Vagina (tissue), 2 donors: ENCODE results near the gene NHERF1. TPM values are rescaled to one million over a fixed set of nuclear protein-coding genes. Genes with fewer than 3 reads are reported as not detected.

Experiments
- DNase-seq, 2 donors: peaks; one replicate each; pipeline ENCODE4 v3.0.0-alpha.2; 2017; ENCODE audit errors: extremely low spot score in 2 of 2
- H3K27ac ChIP-seq: fragments of 200-600 bp; sonication (generic); one replicate; pipeline ENCODE4 v1.5.1; 2019
- H3K27me3 ChIP-seq: fragments of 200-600 bp; sonication (generic); one replicate; pipeline ENCODE4 v1.5.1; 2019
- H3K36me3 ChIP-seq, 2 donors: fragments of 200-600 bp; sonication (generic); one replicate each; pipeline ENCODE4 v1.5.1; 2017 to 2019
- H3K4me1 ChIP-seq: fragments of 200-600 bp; sonication (generic); one replicate; pipeline ENCODE4 v1.5.1; 2019
- H3K4me3 ChIP-seq, 2 donors: fragments of 200-600 bp; sonication (generic); 1 replicate in 1 of 2; 2 replicates in 1 of 2; pipeline ENCODE4 v1.5.1; 2016 to 2019
- H3K9me3 ChIP-seq: fragments of 200-600 bp; sonication (generic); one replicate; pipeline ENCODE4 v1.5.1; 2019
- POLR2A ChIP-seq, 2 donors: fragments of 450-650 bp; IDR thresholded peaks; one replicate each; pipeline ENCODE4 v1.6.1; 2017; ENCODE audit warnings: antibody characterized with exemption in 2 of 2, mild to moderate bottlenecking in 2 of 2, moderate library complexity in 2 of 2
- POLR2AphosphoS5 ChIP-seq, 2 donors: sonication (generic); formaldehyde crosslinking; IDR thresholded peaks; one replicate each; pipeline ENCODE4 v1.9.0; 2017; ENCODE audit warnings: antibody characterized with exemption in 2 of 2, mild to moderate bottlenecking in 2 of 2, low read depth in 1 of 2; ENCODE audit not compliant: insufficient read depth in 1 of 2
- intact Hi-C: fragments of 100-400 bp; cut with DNase I; formaldehyde crosslinking; loops from one replicate; pipeline ENCODE4 v1.15.1; 2023
- total RNA-seq: library from RNA; depleted of rRNA; stranded (reverse); fragments of >200 nt; gene quantifications from one replicate; pipeline ENCODE4 v1.2.3, GENCODE V29; 2016
- TF ChIP-seq, protein P1 (sequence below), 3 experiments: fragments of 450-650 bp in 2 of 3; fragments of 200-600 bp in 1 of 3; sonication (generic) in 1 of 3; IDR thresholded peaks; one replicate each; pipeline ENCODE4 v1.5.1; 2017 to 2019; ENCODE audit warnings: antibody characterized with exemption in 3 of 3, mild to moderate bottlenecking in 2 of 3, moderate library complexity in 2 of 3

Gene NHERF1
- total RNA-seq, 1 donor from 2014 or later = 57.2 TPM

DNA sequence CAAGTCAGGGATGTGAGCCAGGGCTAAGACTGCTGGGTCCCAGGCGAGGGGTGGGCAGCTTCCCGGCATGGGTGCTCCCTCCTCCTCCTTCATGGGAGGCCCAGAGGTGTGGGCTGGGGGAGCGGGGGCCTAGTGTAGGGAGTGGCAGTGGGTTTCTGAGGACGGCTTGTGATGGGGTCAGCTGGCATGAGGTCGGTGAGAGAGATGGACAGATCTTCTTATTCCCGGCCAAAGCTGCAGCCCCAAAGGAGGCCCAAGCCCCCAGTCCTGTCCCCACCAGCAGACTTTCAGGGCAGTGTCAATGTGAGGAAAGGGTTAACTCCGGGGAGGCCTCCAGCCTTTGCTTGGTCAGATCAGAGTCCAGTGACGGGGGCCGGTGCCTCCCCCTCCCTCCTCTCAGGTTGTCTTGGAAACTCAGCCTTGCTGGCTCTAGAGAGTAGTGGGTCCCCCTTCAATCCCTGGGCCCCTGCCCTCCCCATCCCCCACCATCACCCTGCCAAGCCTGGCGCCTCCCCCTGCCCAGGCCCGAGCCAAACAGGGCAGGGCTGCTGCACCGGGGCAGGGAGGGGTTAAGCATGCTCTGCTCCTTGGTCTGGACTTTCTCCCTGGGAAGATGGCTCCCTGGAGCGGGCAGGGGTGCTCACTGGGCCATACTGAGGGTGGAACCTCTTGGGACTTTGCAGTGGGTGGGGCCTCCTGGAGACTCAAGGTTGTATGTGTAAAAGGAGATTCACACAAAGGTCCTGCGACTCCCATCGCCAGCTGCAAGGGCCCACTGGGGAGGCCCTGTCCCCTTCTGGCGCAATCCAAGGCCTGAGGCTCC lies 15.3 kb downstream of the NHERF1 start:
- H3K4me3 ChIP-seq = no peak overlapping the region
- intact Hi-C loops = no loop called here
- no peak for DNase-seq
- no peak for TF ChIP-seq POLR2A (IDR thresholded peaks at IDR 0.05)
- TF ChIP-seq POLR2AphosphoS5 (IDR thresholded peaks at IDR 0.05; ENCODE audit: insufficient read depth in 1 of 2, low read depth in 1 of 2) = no peak
- TF ChIP-seq, protein P1, sequence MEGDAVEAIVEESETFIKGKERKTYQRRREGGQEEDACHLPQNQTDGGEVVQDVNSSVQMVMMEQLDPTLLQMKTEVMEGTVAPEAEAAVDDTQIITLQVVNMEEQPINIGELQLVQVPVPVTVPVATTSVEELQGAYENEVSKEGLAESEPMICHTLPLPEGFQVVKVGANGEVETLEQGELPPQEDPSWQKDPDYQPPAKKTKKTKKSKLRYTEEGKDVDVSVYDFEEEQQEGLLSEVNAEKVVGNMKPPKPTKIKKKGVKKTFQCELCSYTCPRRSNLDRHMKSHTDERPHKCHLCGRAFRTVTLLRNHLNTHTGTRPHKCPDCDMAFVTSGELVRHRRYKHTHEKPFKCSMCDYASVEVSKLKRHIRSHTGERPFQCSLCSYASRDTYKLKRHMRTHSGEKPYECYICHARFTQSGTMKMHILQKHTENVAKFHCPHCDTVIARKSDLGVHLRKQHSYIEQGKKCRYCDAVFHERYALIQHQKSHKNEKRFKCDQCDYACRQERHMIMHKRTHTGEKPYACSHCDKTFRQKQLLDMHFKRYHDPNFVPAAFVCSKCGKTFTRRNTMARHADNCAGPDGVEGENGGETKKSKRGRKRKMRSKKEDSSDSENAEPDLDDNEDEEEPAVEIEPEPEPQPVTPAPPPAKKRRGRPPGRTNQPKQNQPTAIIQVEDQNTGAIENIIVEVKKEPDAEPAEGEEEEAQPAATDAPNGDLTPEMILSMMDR (IDR thresholded peaks at IDR 0.05) = no peak
- peaks cover 83% of the 10 kb centered on the region for H3K4me1 ChIP-seq
- H3K27me3 ChIP-seq = no peaks in the 10 kb centered on the region
- H3K9me3 ChIP-seq = no peaks in the 10 kb centered on the region
- H3K27ac ChIP-seq = peak overlapping the region; percentile 10
- peaks cover 0 to 8% of the 10 kb centered on the region in 2 donors for H3K36me3 ChIP-seq

DNA sequence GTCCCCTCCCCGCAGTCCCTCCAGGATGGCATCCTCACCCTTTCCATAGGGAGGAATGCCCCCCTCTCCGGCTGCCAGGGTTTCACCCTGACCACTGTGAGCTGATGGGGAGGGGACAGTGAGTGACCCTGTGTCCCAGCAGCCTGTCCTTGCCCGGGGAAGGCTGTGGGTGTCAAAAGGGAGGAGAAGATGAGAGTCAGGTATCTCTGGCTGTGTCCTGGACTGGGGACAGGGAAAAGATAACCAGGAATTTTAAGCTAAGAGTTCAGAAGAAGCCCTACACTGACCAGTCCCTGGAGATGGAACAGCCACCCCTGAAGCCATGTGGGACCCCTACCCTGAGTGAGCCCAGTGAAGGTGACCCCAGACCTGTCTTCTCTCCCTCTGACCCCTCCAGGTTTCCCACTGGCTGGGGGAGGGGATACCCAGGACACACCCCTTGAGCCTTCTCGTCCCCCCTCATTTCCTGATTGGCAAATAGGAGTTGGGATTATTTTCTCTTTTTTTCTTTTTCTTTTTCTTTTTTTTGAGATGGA lies 16.4 kb downstream of the NHERF1 start:
- no peak for DNase-seq
- Histone ChIP-seq H3K27me3 (no peaks in the 10 kb centered on the region), H3K27ac (no peak overlapping the region), H3K9me3 (no peaks in the 10 kb centered on the region), H3K4me3 (no peak overlapping the region), H3K4me1 (peaks cover 73% of the 10 kb centered on the region), H3K36me3 (peaks cover 0 to 16% of the 10 kb centered on the region in 2 donors)
- intact Hi-C loops = no loop called here
- TF ChIP-seq, protein P1 (IDR thresholded peaks at IDR 0.05) = no peak
- TF ChIP-seq POLR2A (IDR thresholded peaks at IDR 0.05) (no peak), POLR2AphosphoS5 (IDR thresholded peaks at IDR 0.05; ENCODE audit: insufficient read depth in 1 of 2, low read depth in 1 of 2) (no peak)

DNA sequence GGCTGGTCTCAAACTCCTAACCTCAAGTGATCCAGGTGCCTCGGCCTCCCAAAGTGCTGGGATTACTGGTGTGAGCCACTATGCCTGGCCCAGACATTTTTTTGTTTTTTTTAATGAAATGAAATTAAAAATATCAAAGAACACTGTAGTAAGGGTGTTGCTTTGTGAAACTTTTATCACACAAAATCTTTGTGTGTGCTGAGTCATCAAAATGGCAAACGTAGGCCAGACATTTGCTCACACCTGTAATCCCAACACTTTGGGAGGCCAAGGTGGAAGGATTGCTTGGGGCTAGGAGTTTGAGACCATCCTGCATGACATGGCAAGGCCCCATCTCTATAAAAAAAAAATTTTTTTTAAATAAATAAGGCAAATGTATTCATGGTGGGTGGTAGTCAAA lies 18.0 kb downstream of the NHERF1 start:
- Histone ChIP-seq H3K27me3 (no peaks in the 10 kb centered on the region), H3K36me3 (peaks cover 0 to 25% of the 10 kb centered on the region in 2 donors)
- intact Hi-C loops = no loop called here

DNA sequence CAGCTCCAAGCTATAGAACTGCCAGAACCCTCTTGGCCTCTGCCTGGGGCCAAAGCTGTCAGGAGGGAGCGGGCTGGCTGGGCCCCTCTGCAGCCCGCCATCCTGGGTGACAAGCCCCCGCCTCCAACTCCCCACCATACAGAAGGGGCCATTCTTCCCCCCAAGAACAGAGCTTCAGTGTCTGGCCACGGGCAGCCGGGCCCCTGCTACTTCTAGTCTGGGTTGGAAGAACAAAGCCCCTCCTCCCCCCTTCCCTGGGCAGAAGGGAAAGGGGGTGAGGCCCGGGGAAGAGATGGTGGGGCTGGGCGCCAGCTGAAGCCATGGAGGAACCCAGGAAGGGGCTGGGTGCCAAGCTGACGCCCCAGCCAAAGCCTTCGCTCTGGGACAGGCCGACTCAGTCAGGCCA lies 18.7 kb downstream of the NHERF1 start:
- TF ChIP-seq, protein P1 (IDR thresholded peaks at IDR 0.05) = no peak
- no peak for TF ChIP-seq POLR2AphosphoS5 (IDR thresholded peaks at IDR 0.05; ENCODE audit: insufficient read depth in 1 of 2, low read depth in 1 of 2)
- no peak for TF ChIP-seq POLR2A (IDR thresholded peaks at IDR 0.05)
- Histone ChIP-seq H3K4me1 (peaks cover 58% of the 10 kb centered on the region), H3K27ac (peak overlapping the region; percentile 67)

More for the DNA sequence above, 18.0 kb downstream of the NHERF1 start:
- Histone ChIP-seq H3K4me3 (no peak overlapping the region), H3K4me1 (peaks cover 65% of the 10 kb centered on the region), H3K27ac (peak overlapping the region; percentile 67), H3K9me3 (no peaks in the 10 kb centered on the region)
- DNase-seq = no peak
- TF ChIP-seq POLR2A (IDR thresholded peaks at IDR 0.05) = no peak
- no peak for TF ChIP-seq POLR2AphosphoS5 (IDR thresholded peaks at IDR 0.05; ENCODE audit: insufficient read depth in 1 of 2, low read depth in 1 of 2)

DNA sequence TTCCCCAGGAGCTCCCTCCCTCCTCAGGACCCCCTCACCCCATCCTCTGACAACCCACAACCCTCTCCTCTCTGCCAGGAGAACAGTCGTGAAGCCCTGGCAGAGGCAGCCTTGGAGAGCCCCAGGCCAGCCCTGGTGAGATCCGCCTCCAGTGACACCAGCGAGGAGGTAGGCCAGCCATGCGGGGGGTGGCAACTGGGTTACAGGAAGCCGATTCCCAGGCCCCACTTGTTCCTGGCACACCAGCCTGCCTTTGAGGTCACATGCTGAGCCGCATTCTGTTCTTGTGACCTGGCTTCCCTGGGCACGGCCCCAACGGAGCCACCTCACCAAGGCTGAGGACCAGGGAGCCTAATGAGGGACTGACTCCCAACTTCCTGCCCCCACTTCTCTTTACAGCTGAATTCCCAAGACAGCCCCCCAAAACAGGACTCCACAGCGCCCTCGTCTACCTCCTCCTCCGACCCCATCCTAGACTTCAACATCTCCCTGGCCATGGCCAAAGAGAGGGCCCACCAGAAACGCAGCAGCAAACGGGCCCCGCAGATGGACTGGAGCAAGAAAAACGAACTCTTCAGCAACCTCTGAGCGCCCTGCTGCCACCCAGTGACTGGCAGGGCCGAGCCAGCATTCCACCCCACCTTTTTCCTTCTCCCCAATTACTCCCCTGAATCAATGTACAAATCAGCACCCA lies 19.8 kb downstream of the NHERF1 start:
- DNase-seq = no peak
- intact Hi-C loops = no loop called here
- H3K4me1 ChIP-seq = peaks cover 48% of the 10 kb centered on the region
- peaks cover 0 to 43% of the 10 kb centered on the region in 2 donors for H3K36me3 ChIP-seq
- H3K9me3 ChIP-seq = no peaks in the 10 kb centered on the region
- H3K4me3 ChIP-seq = no peak overlapping the region
- no peaks in the 10 kb centered on the region for H3K27me3 ChIP-seq
- TF ChIP-seq POLR2AphosphoS5 (IDR thresholded peaks at IDR 0.05; ENCODE audit: insufficient read depth in 1 of 2, low read depth in 1 of 2) = peak in 1 of 2 donors; percentile 57
- TF ChIP-seq, protein P1 (IDR thresholded peaks at IDR 0.05) = no peak
- peak overlapping the region; percentile 67 for H3K27ac ChIP-seq

More for the DNA sequence above, 18.7 kb downstream of the NHERF1 start:
- Histone ChIP-seq H3K4me3 (no peak overlapping the region), H3K27me3 (no peaks in the 10 kb centered on the region), H3K9me3 (no peaks in the 10 kb centered on the region), H3K36me3 (peaks cover 0 to 32% of the 10 kb centered on the region in 2 donors)
- no peak for DNase-seq
- intact Hi-C loops = no loop called here
